ENCODE data around the gene SMAD7.

Gene SMAD7

DNA sequence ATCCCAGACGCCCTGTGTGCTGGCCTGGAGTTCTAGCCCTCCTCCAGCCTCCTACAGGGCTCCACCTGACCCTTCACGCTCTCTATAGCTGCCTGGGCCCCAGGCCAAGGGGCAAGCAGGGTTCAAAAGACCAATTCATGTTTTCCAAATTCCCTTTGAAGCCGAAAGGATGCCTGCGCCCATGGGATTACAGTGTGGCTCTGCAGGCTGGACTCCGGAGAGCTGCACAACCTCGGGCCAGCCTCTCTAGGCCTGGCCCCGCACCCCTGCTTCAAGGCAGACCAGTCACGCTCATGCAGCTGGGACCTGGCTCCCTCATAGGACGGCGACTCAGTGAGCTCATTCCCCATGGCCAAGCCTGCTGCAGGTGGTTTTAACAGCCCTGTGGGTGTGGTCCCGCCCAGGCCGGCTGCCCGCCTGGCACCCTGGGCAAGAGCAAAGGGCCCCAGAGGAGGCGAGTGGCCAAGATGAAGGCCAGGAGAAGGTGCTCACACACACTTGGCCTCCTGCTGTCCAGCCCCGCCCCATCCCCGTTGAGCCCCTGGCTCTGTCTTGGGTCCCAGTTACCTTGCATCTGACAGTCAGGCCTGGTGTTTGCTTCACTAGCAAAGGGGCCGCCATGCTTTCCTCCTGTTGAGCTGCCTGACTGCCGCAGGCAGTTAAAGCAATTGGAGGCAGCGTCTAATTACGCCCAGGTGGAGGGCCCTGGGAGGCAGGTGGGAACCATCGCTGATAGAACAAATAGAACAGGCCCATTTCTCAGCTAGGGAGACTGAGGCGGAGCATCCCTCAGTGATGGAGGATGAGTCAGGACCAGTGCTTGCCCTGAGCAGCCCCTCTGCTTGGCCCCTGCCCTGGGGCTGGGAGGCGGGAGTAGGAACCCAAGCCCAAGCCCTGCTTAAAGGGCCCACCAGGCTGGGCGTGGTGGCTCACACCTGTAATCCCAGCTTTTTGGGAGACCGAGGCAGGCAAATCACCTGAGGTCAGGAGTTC is 56.9 kb downstream of the SMAD7 start:
- DNase-seq (ENCODE audit: low spot score), result no peak

DNA sequence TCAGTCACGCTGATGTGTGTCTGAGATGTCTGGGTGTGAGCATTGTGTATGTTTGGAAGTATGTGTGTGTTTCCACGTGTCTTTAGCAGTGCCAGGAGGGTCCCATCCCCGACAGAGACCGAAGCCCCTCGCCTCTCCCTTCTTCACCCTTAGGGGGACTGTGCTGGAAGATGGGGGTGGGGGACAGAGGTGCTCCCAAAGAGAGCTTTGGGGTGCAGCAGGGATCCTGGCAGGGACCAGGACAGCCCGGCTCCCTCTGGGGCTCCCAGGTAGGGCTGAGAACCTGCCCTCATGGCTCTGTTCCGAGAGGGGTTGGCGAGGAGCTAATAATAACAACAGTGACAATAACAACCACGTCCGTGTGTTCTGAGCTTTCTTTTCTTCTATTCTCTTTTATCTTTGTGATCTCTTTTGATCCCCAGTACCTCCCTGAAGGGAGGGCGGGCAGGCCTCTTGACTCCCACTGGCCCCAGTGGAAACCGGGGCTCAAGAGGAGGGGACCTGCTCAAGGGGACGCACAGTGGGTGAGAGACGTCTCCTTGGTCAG is 57.6 kb downstream of the SMAD7 start:
- no peak for DNase-seq (ENCODE audit: low spot score)

DNA sequence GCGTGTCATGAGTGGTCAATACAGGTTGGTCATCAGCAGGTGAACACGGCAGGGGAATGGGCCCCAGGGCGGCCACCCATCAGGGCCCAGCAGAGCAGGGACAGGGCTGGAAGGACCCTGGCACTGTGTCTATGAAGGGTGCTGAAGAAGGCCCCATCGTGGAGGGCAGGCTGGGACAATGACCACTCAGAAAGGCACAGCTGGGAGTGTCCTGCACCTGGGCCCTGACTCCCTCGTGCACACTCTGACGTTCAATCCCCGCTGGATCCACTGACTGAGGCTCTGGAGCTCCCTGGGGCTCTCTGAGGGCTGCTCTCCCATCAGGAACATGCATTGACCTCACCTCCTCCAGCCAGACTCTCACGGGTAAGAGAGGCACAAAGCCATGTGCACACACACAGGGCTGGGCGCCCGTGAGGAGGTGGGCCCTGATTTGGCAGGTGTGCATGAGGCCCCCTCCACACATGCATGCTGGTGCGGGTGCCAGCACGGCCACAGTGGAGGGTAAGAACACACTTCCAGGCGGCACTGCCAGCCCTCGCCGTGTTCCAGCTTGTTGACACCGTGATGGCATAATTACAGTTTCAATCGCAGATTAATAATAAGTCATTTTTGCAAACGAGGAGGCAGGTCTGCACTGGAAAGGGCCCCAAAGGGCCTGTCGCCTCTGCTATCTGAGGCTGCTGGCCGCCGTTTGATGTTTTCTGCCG is 58.5 kb downstream of the SMAD7 start:
- no peak for DNase-seq (ENCODE audit: low spot score)

DNA sequence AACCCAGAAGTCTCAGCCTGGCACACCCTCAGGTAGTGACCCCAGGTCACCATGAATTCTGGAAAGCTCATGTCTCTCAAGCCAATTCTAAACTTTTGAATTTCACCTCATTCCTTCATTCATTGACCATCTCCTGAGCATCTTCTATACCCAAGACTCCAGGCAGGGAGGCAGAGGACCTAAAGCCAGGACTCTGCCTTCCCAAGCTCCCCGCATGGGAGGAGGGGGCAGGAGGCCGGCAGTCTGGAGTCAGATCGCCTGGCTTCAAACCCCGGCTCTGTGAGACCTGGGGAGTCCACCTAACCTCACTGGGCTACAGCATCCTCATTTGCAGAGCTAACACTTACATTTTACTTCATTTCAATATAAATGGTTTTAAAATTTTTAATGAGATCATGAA is 59.0 kb downstream of the SMAD7 start:
- DNase-seq (ENCODE audit: low spot score), result no peak

GRCh38 chr18:48889981-48890762 is 60.6 kb downstream of the SMAD7 start:
- DNase-seq (ENCODE audit: low spot score), result no peak

GRCh38 chr18:48889115-48889941 is 61.4 kb downstream of the SMAD7 start:
- no peak for DNase-seq (ENCODE audit: low spot score)

DNA sequence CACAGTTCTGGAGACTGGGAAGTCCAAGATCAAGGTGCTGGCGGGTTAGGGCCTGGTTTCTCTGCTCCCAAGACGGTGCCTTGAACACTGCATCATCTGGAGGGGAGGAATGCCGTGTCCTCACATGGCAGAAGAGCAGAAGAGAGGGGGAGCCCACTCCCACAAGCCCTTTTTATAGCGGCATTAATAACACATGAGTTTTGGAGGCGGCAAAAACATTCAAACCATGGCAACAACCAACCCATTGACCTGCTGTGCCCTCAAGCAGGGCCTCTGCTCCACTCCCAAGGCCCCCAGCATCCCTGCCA is 62.0 kb downstream of the SMAD7 start:
- DNase-seq (ENCODE audit: low spot score), result no peak

- DNase-seq (ENCODE audit: low spot score), result no peak
These were observed 62.6 kb downstream of the SMAD7 start for GRCh38 chr18:48887905-48888772.

- no peak for DNase-seq (ENCODE audit: low spot score)
These were observed 63.4 kb downstream of the SMAD7 start for GRCh38 chr18:48887294-48887904.

GRCh38 chr18:48886520-48887293 is 64.1 kb downstream of the SMAD7 start:
- no peak for DNase-seq (ENCODE audit: low spot score)

GRCh38 chr18:48885924-48886400 is 64.8 kb downstream of the SMAD7 start:
- no peak for DNase-seq (ENCODE audit: low spot score)

DNA sequence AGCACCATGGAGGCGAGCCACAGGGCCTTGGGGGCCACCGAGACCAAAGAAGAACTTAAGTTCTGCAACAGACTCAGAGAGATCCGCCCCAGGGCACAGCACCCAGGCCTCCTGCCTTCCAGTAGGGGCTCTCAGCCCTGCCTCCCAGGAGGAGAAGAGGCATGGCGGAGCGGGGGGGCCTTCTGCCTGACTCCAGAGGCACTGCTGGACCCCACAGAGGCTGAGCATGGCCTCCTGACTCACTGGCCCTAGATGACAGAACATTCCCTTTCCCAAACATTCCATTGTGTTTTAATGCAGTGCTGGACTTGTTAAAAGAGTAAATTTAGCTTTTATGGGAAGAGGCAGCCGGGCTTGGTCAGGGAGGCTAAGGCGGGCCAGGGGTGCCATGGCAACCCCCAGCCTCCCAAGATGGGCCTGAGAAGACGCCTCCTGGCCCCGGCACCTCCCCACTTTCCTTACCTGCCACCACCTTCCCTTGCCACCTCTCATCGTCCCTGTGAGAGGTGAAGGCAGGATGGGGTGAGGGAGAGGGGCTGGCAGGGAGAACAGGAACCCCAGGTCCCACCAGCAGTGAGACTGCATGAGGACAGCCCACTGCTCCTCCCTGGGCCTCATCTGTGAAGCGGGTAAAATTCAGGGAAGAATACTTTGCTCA is 65.4 kb downstream of the SMAD7 start:
- no peak for DNase-seq (ENCODE audit: low spot score)

DNA sequence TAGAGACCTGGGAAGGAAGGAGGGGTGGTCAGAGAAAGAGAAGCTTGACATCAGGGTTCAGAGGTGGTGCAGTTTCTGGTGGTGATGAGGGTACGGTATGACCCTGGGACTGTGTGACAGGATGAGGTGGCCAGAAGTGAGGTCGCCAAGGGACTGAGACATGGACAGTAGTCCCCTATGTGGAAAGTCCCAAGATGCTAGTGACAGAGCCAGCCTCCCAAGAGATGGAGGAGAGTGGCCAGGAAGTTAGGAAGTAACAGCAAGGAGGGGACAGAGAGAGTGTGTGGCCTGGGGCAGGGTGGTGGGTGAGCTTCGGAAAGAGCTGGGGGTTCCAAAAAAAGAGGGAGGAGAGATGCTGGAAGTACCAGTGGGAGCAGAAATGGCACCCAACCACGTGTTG is 66.0 kb downstream of the SMAD7 start:
- DNase-seq (ENCODE audit: low spot score), result no peak

GRCh38 chr18:48884306-48884705 is 66.5 kb downstream of the SMAD7 start:
- no peak for DNase-seq (ENCODE audit: low spot score)

DNA sequence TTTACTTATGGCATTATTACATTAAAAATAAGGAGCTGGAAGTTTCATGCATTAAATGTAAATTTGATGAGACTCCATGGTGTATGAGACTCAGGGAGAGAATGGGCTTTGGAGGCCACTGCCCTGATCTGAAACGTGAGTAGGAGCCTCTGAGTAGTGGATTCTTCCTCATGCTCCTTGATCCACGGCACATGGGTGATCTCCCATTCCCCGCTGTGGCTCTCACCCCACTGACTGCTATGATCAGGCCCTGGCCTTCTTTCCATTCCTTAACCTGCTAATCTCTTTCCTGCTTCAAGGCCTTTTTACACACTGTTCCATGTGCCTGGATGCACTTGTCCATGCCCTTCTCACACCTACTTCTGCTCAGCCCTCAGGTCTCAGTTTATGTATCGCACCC is 68.4 kb downstream of the SMAD7 start:
- no peak for DNase-seq (ENCODE audit: low spot score)

- no peak for DNase-seq (ENCODE audit: low spot score)
These were observed 69.8 kb downstream of the SMAD7 start for GRCh38 chr18:48880931-48881330.

DNA sequence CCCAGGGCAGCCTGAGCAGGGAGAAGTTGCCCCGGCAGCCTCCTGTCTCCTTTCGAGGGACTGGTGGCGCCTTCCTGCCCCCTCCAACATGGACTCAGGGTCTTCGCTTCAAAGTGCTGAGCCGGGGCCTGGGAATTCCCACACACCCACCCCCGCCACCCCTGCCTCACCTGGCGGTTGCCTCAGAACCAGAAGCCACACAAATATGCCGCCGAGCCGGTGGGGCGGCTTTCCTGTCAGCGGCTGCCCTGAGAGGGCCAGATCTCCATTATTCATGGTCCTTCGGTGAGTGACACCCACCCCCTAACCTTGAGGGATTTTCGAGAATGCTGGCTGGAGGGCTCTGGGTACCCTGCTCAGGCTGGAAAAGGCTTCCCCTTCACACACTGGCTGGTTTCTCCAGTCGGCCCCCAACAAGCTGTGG is 71.7 kb downstream of the SMAD7 start:
- no peak for DNase-seq (ENCODE audit: low spot score)

DNA sequence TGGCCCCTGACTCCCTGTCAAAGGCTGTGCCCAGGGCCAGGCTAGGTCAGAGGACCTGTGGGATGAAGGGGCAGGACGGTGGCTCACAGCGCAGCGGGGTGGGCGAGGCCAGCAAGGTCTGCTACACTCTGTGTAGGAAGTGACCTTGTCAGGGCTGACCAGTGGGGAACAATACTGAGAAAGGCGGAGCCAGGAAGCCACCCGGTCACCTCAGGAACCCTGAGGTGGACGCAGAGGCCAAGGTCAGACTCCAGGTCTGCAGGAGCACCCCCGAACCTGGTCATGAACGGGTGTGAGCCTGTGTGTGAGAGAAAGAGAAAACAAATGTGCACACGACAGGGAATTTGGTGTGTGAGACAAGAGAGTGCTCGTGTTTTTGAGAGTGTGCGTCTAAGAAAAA is 72.3 kb downstream of the SMAD7 start:
- DNase-seq (ENCODE audit: low spot score), result no peak

DNA sequence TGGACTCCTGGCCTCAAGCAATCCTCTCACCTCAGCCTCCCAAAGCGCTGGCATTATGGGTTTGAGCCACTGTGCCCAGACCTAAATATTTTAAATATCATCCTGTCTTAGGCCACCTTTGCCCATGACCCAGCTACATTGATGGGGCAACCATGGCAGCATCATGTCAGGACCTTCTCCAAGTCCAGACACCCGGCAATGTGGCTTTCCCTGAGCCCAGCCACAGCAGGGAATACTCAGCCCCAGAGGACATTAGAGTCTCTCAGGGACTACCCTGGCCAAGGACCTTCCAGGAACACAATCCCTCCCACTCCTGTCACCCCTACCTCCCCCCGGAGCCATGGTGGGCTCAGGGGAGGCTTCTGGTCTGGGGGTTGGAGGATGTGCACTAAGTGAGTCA is 72.8 kb downstream of the SMAD7 start:
- DNase-seq (ENCODE audit: low spot score), result no peak

Data from GM03348 (cell line).